Right ventricle myocardium superior (tissue), 1 donor: ENCODE measurements around the gene RALGPS1. TPM values are rescaled to one million over a fixed set of nuclear protein-coding genes. Genes with fewer than 3 reads are reported as not detected.

Experiments
- ATAC-seq: fragments of 200-7000 bp; cut with Tn5 transposase; one replicate; pipeline ENCODE4 v1.9.1; 2020; ENCODE audit warnings: mild to moderate bottlenecking; ENCODE audit not compliant: poor library complexity
- DNase-seq: peaks from one replicate; pipeline ENCODE4 v3.0.0-alpha.2; 2020
- intact Hi-C: fragments of 100-400 bp; cut with DNase I; formaldehyde crosslinking; loops from one replicate; pipeline ENCODE4 v1.11.2; 2022
- total RNA-seq: library from RNA; stranded (reverse); fragmentation: NEBNext Ultra II Directional; extraction: Animal tissue kit (Norgen Biotek cat#: 25700); gene quantifications from one replicate; pipeline ENCODE4 v1.2.1, GENCODE V29; 2021
- donor health status: DM: no; HTN: yes; CAD: no; lungs with severe emphysema.

The RALGPS1 gene
- total RNA-seq, 1 donor from 2014 or later = 17.7 TPM

DNA sequence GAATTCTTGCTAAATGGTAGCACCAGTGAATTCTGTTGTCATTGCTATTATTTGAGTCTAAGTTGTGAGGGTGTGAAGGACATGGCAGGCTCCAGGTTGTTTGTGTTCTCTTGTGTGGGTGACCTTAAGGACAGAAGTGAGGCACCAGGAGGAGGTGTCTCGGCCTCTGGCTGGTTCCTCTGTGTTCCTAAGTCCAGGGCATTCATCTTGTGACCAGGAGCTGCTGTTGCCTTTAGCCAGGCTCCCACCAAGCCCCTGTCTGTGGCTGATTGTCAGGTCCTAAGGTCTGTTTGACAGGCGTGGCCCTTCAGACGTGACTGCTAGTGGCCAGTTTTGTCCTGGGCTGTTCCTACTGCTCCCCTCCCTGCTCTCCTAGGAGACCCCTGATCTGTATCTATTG, 118.5 kb downstream of the RALGPS1 start:
- no peak for DNase-seq
- intact Hi-C loops = no loop called here
- ATAC-seq = no peak

DNA sequence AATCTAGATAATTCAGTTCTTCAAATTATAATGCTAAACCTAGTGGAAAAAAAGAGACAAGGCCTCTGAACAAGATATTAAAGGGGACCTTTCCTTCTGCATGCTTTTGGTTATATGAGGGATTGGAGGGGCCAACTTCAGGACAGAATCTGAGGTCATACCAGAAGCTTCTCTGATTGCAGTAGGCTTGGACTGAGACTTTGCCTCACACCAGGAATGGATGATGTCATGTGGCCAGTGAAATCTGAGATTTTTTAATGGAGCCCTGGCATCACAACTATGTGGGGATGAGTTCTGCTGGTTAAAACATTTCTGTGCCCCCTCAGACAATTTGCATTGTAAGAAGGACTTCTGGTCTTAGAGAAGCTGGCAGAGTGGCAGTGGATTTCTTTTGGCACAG, 119.2 kb downstream of the RALGPS1 start:
- no peak for ATAC-seq
- intact Hi-C loops = no loop called here

DNA sequence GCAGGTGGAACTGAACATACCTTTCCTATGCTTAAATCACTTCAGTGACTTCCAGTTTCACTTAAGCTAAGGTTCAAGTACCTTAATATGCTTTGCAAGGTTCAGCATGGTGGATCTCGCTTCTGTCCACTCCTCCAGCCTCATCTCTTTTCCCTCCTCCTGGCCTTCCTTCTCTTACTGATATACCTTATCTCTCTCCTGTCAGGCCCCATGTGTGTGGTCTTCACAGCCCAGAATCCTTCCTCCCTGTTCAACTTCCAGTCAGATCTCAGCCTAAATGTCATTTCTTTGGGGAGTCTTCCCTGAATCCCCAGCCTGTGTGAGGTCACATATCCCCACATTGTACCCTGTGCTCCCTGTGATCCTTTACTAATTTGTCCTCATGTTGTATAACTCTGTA, 120.1 kb downstream of the RALGPS1 start:
- ATAC-seq (no peak), DNase-seq (no peak)
- intact Hi-C loops = no loop called here

More for the DNA sequence above, 119.2 kb downstream of the RALGPS1 start:
- no peak for DNase-seq

GRCh38 chr9:127035423-127035822, 120.8 kb downstream of the RALGPS1 start:
- peak; percentile 87 for ATAC-seq

GRCh38 chr9:127035948-127036347, 121.4 kb downstream of the RALGPS1 start:
- peak; percentile 85 for DNase-seq
- ATAC-seq = peak; percentile 87
- intact Hi-C loops = no loop called here

More at GRCh38 chr9:127035423-127035822, 120.8 kb downstream of the RALGPS1 start:
- intact Hi-C loops = no loop called here
- peak; percentile 75 for DNase-seq

GRCh38 chr9:127036437-127036836, 121.9 kb downstream of the RALGPS1 start:
- intact Hi-C loops = no loop called here
- ATAC-seq = peak; percentile 17
- DNase-seq = no peak

DNA sequence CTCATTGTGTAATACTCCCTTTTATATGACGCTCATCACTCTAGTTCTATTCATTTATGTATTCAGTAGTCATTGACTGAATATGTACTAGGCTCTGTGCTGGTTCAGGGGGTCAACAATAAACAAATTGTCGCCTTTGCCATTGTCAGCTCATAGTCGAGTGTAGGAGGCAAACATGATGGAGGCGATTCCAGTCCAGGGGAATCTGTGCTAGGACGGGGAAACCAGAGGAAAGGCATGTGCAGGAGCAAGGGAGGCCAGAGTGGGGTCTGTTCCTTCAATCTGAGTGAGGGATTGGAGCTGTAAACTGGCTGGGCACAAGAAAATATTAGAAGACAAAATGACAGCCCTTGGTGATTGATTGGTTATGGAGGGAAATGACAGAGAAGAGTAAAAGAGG, 123.9 kb downstream of the RALGPS1 start:
- intact Hi-C loops = no loop called here
- no peak for DNase-seq
- ATAC-seq = no peak

DNA sequence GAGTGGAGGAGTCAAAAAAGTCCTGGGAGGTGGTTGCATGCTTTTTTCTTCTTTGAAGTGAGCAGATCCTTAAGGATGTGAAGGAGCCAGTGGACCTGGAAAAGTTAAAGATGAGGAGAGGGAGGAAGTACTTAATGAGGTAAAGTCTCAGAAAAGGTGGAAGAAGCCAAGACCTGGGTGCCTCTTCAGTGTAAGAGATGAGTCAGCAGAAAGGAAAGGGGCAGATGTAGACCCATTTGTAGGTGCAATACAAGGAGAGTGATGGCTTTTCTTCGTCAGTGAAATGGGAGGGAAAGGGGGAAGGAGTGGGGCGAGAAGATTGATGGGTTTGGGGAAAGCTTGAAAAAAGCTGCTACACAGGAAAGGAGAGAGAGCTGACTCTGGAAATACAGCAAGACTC, 124.9 kb downstream of the RALGPS1 start:
- no peak for ATAC-seq
- no peak for DNase-seq
- intact Hi-C loops = no loop called here

GRCh38 chr9:127045148-127045547, 130.6 kb downstream of the RALGPS1 start:
- DNase-seq = no peak
- ATAC-seq = no peak
- intact Hi-C loops = no loop called here

- intact Hi-C loops = no loop called here
- DNase-seq (no peak), ATAC-seq (no peak)
Measured at GRCh38 chr9:127047971-127048370, 133.4 kb downstream of the RALGPS1 start.

DNA sequence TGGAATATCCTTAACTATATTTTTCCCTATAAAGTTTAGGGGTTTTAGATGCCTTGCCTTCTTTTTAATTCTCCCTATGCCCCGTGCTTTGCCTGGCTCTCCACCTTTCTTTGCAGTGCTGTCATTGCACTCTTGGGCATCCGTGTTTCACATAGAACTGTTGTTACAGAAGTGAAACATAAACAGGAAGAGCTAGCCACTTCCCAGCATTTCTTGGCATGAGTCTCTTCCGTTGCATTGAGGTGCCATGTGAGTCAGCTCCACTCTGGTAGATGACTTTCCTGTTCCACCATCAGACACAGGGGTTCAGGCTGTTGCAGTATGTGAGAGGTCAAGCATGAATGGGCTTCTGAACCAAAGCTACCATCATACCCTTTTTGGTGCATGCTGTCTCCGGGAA, 134.5 kb downstream of the RALGPS1 start:
- ATAC-seq (peak; percentile 38), DNase-seq (no peak)
- intact Hi-C loops = no loop called here

DNA sequence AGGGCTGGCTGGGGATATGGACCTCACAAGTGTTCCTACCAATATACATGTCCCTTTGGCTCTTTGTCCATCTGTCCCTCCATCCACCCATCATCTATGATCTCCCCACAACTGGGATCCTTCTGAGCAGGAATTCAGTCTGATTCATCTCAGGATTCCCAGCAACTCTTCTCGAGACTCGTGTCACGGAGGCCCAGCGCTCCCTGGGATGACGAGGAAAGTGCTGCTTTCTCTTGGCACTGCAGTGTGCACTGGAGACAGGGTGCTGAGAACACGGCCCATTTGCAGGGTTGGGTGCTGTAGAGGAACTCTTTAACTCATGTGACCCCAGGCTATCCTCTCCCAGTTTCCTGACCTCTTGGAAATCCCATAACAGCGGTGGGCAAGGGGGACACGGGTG, 135.0 kb downstream of the RALGPS1 start:
- intact Hi-C loops = no loop called here
- DNase-seq (no peak), ATAC-seq (no peak)

DNA sequence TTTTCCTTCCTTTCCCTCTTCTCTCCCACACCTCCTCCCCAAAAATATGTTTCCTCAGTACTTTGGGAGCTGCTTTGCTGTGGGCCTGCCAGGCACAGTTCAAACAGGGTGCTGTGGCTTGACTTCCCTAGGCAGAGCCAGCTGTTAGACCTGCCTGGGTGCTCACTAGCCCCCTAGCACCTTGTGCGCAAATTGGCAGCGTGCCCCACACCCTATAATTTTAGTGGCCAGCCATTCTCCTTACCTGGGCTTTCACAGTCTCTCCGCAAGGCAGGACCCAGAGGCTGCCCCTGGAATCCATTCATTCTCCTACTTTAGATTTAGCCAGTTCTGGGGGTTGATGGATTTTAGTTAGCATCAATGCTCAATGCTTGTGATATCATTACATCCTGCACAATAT, 135.6 kb downstream of the RALGPS1 start:
- DNase-seq (no peak), ATAC-seq (no peak)
- intact Hi-C loops = loop anchor here (10.0 kb wide), 1 partner anchor 65 kb away; no protein-coding TSS in a partner anchor

GRCh38 chr9:127050591-127051001, 136.0 kb downstream of the RALGPS1 start:
- ATAC-seq = no peak
- intact Hi-C loops = loop anchor here (10.0 kb wide), 1 partner anchor 66 kb away; no protein-coding TSS in a partner anchor

DNA sequence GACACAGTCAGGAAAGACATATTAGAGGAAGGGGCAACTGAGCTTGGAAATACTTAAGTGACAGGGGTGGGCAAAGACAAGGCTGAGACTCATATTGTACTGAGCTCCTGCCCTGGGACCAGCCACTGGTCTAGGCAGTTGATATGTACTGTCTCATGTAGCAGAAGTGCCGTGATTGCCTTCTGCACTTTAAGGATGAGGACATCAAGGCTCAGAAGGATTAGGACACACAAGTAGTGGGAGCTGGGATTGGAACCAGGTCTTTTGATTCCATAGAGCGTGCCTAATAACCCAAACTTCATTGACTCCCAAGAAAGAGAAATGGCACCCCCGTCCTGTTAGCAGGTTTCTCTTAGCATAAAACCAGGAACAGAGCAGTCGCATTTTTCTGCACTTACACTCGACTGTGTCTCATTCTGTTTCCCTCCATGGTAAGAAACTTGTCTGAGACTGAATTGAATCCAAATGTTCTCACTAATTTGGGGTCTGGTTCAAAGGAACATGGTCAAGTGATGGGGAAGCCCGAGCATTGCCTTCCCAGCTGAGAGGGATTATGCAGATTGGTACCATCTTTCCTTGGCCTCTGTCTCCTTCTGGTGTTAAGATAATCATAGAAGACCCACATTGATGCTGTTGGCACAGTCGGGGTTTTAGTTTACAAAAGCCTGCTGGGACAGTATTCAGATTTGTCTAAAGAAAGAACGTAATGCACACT, 137.5 kb downstream of the RALGPS1 start:
- intact Hi-C loops = loop anchor here (10.0 kb wide), 1 partner anchor 67 kb away; no protein-coding TSS in a partner anchor
- no peak for ATAC-seq
- DNase-seq = no peak

More at GRCh38 chr9:127050591-127051001, 136.0 kb downstream of the RALGPS1 start:
- no peak for DNase-seq

- intact Hi-C loops = loop anchor here (10.0 kb wide), 1 partner anchor 68 kb away; no protein-coding TSS in a partner anchor
- DNase-seq (peak; percentile 46), ATAC-seq (peak; percentile 11)
Measured at GRCh38 chr9:127053057-127053821, 138.7 kb downstream of the RALGPS1 start.

- no peak for DNase-seq
- no peak for ATAC-seq
- intact Hi-C loops = loop anchor here (10.0 kb wide), 1 partner anchor 69 kb away; no protein-coding TSS in a partner anchor
Measured at GRCh38 chr9:127053960-127054359, 139.4 kb downstream of the RALGPS1 start.

DNA sequence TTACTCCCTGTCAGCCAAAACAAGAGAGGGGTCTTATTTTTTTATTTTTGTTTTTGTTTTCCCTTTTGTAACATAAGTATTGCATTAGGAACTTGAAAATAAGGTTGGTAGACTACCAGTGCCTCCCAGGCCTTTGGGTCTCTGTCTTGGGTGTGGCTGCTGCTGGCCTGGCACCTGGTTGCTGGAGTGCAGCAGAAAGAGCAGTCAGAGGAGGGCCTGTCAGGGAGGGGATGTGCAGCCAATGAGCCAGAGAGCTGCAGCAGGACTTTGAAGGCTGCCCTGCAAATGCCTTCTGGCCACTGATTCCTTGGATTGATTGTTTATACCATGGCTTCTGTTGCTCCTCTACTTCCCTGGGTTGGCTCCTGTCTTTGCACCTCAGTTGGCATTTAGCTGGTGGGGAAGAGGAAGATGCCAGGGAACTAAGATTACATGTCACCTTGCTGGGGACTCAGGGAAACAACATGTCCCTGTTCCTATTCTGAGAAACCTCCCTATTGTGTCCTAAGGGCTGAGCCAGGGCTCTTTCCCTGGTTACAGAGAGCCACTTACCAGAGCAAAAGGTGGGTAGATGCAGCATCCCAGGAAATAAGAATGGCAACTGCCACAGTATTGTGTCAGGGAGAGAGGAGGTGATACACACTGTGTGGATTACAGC, 141.3 kb downstream of the RALGPS1 start:
- no peak for DNase-seq
- intact Hi-C loops = loop anchor here (10.0 kb wide), 1 partner anchor 71 kb away; no protein-coding TSS in a partner anchor
- ATAC-seq = peak; percentile 51

DNA sequence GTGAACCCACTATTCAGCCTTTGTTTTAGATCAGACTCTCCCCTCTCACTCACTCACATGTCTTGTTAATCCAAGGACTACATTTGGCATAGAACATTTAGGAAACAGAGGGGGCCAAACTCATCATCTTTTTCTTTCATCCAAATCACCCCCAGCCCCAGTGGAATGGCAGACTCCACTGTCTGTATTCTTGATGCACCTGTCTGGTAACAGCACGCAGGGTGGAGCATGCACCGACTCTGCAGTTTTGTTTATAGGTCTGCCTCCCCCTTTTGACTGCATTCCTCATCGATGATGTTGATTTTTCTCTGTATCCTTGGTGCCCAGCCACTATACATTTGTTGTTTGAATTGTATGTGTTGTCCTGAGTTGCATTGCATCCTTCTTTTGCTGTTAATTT, 141.9 kb downstream of the RALGPS1 start:
- DNase-seq = no peak
- no peak for ATAC-seq
- intact Hi-C loops = loop anchor here (10.0 kb wide), 1 partner anchor 72 kb away; no protein-coding TSS in a partner anchor
